Measurements from ENCODE around the gene PCSK9. TPM values are rescaled to one million over a fixed set of nuclear protein-coding genes. Genes with fewer than 3 reads are reported as not detected.

Gene PCSK9
- total and polyA plus RNA-seq, 2 of the 13 experiments (the other 11 are each of a cell fraction or from before 2014, with no cell fraction given) = 33.3 to 80.5 TPM

GRCh38 chr1:55044617-55045397, 5.5 kb downstream of the PCSK9 start (continued):
- TF ChIP-seq ZSCAN5A (CRISPR knock-in tag; IDR thresholded peaks at IDR 0.05; ENCODE audit: borderline replicate concordance) (0 out of 2 replicates have a peak, but pooled peaks have one; percentile 25), ZNF557 (CRISPR knock-in tag; IDR thresholded peaks at IDR 0.05) (no peak), BORCS8-MEF2B (CRISPR knock-in tag; IDR thresholded peaks at IDR 0.05) (peak; percentile 84), SALL2 (CRISPR knock-in tag; IDR thresholded peaks at IDR 0.05) (no peak), POLR2A (IDR thresholded peaks at IDR 0.05; ENCODE audit: insufficient read depth in 1 of 2, low read depth in 2 of 2, low read length in 2 of 2) (0 out of 4 replicates have a peak, but pooled peaks of 1 of the 2 experiments have one; percentile 29), ZBTB38 (CRISPR knock-in tag; IDR thresholded peaks at IDR 0.05) (peak; percentile 79), ZNF33A (CRISPR knock-in tag; IDR thresholded peaks at IDR 0.05; ENCODE audit: borderline replicate concordance) (no peak), SNAPC2 (CRISPR knock-in tag; IDR thresholded peaks at IDR 0.05) (no peak), BRD4 (CRISPR knock-in tag; IDR thresholded peaks at IDR 0.05) (no peak)
- TF ChIP-seq, protein P1, sequence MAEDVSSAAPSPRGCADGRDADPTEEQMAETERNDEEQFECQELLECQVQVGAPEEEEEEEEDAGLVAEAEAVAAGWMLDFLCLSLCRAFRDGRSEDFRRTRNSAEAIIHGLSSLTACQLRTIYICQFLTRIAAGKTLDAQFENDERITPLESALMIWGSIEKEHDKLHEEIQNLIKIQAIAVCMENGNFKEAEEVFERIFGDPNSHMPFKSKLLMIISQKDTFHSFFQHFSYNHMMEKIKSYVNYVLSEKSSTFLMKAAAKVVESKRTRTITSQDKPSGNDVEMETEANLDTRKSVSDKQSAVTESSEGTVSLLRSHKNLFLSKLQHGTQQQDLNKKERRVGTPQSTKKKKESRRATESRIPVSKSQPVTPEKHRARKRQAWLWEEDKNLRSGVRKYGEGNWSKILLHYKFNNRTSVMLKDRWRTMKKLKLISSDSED (CRISPR knock-in tag; IDR thresholded peaks at IDR 0.05) = no peak
- TF ChIP-seq, protein P2, sequence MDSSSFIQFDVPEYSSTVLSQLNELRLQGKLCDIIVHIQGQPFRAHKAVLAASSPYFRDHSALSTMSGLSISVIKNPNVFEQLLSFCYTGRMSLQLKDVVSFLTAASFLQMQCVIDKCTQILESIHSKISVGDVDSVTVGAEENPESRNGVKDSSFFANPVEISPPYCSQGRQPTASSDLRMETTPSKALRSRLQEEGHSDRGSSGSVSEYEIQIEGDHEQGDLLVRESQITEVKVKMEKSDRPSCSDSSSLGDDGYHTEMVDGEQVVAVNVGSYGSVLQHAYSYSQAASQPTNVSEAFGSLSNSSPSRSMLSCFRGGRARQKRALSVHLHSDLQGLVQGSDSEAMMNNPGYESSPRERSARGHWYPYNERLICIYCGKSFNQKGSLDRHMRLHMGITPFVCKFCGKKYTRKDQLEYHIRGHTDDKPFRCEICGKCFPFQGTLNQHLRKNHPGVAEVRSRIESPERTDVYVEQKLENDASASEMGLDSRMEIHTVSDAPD (CRISPR knock-in tag; IDR thresholded peaks at IDR 0.05) = no peak
